Right renal pelvis (tissue), 4 donors: Measurements from ENCODE around the gene BBS2. TPM values are rescaled to one million over a fixed set of nuclear protein-coding genes. Genes with fewer than 3 reads are reported as not detected.
A peak's percentile ranks its signal among the peaks of the same experiment; 100 is the strongest.
"Not testable (repeated sequence)": the region's sequence is repeated elsewhere in the genome, so short reads cannot be mapped to it uniquely, and the experiment has no call there.

Experiments used
- DNase-seq, 4 donors: peaks; one replicate each; pipeline ENCODE4 v3.0.0-alpha.2; 2013; ENCODE audit warnings: low read depth in 4 of 4, low spot score in 3 of 4, missing footprints in 1 of 4
- polyA plus RNA-seq, 4 donors: library from polyadenylated mRNA; unstranded; fragments of 120-200 nt; gene quantifications; one replicate each; pipeline ENCODE4 v1.2.1, GENCODE V29; 2013; ENCODE audit not compliant: insufficient read length in 4 of 4

The BBS2 gene
- polyA plus RNA-seq, 4 donors, result 82.2 to 115 (median 104) TPM

GRCh38 chr16:56532714-56533113 is 12.9 kb upstream of the BBS2 start:
- no peak for DNase-seq

DNA sequence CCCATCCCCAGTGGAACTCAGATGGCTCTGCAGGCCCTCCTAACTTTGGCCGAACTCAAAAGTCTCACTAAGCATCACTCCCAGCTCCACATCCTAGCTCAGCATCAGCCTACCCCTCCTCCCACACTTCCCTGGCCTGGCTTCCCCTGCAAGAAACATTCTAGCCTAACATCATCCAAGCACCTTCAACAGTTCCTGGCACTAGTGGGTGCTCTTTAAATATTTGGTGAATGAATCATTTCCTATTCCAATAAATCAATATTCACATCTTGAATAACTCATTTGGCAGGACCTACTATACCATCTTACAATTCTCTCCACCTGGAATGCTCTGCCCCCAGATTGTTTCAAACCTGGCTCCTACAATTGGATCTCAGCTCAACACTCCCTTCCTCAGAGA is 11.0 kb upstream of the BBS2 start:
- no peak for DNase-seq

DNA sequence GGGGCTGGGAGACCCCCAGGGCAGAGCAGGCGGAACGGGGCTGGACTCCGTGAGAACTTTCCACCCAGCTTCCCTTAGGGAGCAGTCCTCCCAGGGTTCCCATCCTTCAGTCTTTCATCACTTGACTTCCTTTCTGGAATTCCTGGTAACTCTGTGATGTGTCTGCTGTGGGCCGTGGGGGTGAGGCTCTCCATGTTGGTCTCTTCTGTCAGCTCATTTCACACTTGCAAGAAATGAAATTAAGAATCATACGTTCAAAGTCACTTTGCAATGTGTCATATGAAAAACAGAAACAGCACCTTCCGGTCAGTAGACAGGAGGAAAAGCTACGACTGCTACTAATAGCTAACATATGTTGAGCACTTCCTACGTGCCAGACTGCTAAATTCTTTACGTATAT is 5.4 kb upstream of the BBS2 start:
- no peak for DNase-seq

GRCh38 chr16:56520251-56520577 is 390 bp upstream of the BBS2 start:
- no peak for DNase-seq

- DNase-seq, result no peak
Measured at GRCh38 chr16:56518425-56518824, 1.4 kb downstream of the BBS2 start.

GRCh38 chr16:56517206-56517605 is 2.6 kb downstream of the BBS2 start:
- no peak for DNase-seq

DNA sequence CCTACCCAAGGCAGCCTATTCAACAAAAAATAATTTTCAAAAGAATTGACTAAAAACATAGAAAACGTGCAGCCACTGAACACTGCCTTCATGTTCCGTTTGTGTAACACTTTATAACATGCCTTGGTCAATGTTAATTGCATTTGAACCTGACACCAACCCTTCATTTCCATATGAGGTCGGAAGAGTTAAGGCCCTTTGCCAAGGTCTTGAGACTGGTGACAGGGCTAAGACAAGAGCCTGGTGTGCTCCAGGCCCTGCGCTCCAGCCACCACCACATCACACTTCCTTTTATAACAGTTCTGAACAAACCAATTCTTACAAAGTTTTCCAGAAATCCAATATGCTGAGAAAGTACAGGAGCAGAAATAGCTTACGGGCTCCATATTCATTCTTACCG is 4.2 kb downstream of the BBS2 start:
- DNase-seq, result no peak

DNA sequence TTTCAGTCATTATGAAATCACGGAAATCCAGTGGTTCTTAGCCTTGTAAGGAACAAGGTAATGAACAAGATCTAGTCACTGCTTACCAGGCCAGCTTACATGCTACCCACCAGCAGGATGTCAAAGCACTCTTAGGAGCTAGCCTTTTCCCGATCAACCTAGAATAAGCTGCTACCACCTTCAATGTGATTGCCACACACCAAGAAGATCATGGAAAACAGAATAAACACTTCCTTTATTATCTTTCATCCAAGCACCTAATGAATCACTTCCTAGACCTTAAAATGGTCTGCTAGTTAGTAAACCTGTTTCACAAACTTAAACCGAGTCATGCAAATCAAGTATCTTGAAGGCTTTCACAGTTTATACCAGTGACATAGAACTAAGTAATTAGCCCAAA is 5.0 kb downstream of the BBS2 start:
- DNase-seq, result no peak

DNA sequence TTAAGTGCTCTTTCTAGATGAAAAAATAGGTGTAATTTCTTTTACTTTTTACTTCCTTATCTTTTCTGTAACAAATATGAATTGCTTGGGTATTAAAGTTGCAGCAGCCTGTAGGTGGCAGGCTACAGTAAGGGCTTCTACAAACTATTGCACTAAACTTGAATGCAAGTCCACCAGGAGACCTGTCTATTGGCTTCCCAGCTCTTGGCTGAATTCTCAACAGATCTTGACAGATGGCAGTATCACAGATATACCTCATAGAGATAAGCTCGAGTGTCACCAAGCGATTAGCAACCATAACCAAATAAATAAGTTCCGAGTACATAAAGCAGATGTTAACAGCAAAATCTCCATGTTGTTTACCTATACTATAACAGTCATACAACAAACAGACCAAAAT is 5.9 kb downstream of the BBS2 start:
- no peak for DNase-seq

DNA sequence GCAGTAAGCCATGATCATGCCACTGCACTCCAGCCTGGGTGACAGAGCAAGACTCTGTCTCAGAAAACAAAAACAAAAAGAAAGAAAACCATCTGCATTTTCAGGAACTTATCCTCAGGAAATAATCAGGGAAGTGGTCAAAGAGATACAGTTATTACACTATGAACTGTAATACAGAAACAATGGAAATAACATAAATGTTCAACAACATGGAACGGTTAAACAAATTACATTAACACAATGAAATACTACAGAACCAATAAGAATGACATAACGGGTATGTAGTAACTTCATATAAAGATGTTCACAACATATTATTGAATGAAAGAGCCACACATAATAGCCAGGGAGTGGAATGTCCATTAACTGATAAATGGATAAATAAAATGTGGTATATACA is 6.7 kb downstream of the BBS2 start:
- DNase-seq, result no peak

DNA sequence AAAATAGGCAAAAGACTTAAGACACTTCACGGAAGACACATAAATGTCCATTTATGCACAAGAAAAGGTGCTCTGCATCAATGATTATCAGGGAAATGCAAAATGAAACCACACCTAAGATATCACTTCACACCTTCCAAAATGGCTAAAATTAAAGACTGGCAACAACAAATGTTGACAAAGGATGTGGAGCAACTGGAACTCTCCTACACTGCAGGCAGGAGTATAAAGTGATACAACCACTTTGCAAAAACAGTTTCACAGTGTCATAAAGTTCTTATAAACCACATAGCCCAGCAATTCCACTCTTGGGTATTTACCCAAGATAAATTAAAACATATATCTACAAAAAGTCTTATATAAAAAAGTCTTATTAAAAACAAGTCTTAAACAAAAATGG is 7.8 kb downstream of the BBS2 start:
- no peak for DNase-seq

- DNase-seq, result no peak
Measured at GRCh38 chr16:56510544-56510943, 9.3 kb downstream of the BBS2 start.

GRCh38 chr16:56506941-56507340 is 12.9 kb downstream of the BBS2 start:
- no peak for DNase-seq

- DNase-seq, result no peak
Measured at GRCh38 chr16:56505181-56505580, 14.6 kb downstream of the BBS2 start.

- DNase-seq, result no peak
Measured at GRCh38 chr16:56493815-56494214, 26.0 kb downstream of the BBS2 start.

DNA sequence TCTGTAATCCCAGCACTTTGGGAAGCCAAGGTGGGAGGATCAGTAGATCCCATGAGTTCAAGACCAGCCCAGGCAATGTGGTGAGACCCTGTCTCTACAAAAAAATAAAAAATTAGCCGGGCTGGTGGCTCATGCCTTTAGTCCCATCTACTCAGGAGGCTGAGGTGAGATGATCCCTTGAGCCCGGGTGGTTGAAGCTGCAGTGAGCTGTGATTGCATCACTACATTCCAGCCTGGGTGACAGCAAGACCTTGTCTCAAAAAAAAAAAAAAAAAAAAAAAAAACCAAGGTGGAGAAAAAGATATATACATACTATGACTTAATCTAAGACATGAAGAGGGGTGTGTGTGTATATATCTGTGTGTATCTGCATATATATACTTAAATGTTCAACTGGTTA is 26.7 kb downstream of the BBS2 start:
- DNase-seq, result no peak

- DNase-seq, result no peak
Measured at GRCh38 chr16:56491657-56492261, 28.1 kb downstream of the BBS2 start.

GRCh38 chr16:56488868-56489267 is 31.0 kb downstream of the BBS2 start:
- not testable (repeated sequence) for DNase-seq

DNA sequence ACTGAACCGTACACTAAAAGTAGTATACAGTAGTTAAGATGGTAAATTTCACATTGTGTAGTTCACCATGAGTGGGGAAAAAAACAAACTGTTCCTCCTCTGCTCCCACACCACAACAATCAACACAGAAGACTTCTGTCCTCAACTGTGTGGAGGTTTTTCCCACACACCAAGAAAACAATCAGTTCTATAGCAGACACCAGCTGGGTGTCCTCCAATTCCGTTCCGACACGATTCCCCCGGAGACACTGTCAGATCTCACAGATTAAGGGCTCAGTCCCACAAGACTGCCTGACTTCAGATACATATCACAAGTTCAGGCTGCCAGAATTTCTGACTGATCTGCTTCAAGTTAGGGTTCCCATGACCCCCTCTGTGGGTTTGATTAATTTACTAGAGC is 31.8 kb downstream of the BBS2 start:
- no peak for DNase-seq

DNA sequence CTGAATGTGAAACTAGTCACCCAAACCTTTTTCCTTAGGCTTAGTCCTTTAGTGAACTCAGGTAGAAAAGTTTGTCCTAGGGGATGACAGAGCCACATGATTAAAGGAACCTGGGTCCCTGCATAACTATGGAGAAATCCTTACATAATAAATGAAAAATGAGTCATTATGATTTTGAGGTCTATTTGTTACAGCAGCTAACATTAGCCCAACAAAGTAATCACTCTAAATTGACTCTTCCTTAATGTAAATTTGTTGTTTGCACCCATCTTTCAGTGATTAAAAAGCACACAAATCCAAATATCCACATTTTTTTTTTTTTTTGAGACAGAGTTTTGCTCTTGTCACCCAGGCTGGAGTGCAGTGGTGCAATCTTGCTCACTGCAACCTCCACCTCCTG is 36.4 kb downstream of the BBS2 start:
- DNase-seq, result no peak

GRCh38 chr16:56482683-56483236 is 37.1 kb downstream of the BBS2 start:
- no peak for DNase-seq

DNA sequence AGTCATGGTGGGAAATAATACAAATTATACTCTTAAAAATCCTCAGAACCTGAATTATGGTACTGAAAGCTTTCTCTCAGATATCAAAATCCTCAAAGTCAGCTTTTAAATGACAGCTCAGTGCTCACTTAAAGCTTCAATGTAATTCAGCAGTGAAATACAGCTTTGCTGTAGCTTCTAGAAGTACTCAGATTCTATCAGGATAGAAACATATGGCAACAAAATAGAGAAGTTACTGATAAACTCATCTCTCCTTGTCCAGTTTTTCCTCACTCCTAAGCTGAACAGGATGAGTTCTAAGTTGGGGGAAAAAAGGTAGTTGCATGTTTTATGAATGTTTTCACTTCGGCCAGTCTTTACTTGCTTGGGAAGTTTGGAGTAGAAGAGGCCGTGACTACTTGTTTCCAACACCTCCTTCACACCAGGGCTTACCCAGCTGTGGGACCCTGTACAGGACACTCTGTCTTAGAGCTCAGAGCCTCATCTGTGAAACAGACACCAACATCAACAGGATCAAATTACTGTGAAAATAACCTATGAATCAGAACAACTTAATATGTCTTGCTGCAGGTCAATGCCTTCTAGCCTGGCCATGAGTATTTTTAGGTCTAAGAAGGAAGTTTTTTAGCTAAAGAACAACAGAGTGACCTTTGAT is 38.2 kb downstream of the BBS2 start:
- peak; percentile 5 to 51 (median 33) for DNase-seq
